Parathyroid adenoma (tissue), 2 donors: ENCODE measurements around the gene LRRC4C.

ENCODE experiments used
- H2AFZ ChIP-seq: fragments of 300-600 bp; sonication (generic); one replicate; pipeline ENCODE4 v1.7.0; 2017; ENCODE audit warnings: antibody characterized with exemption, mild to moderate bottlenecking
- H3K27ac ChIP-seq: fragments of 300-600 bp; sonication (generic); one replicate; pipeline ENCODE4 v1.7.0; 2017
- H3K27me3 ChIP-seq: fragments of 300-600 bp; sonication (generic); one replicate; pipeline ENCODE4 v1.7.0; 2017; ENCODE audit warnings: low read length; ENCODE audit not compliant: control insufficient read depth, insufficient read depth
- H3K36me3 ChIP-seq: fragments of 300-600 bp; sonication (generic); one replicate; pipeline ENCODE4 v1.7.0; 2017; ENCODE audit warnings: low read length; ENCODE audit not compliant: control insufficient read depth, insufficient read depth
- H3K4me1 ChIP-seq: fragments of 300-600 bp; sonication (generic); one replicate; pipeline ENCODE4 v1.7.0; 2017; ENCODE audit warnings: control low read depth
- H3K4me2 ChIP-seq: fragments of 300-600 bp; sonication (generic); one replicate; pipeline ENCODE4 v1.7.0; 2017; ENCODE audit warnings: low read length
- H3K4me3 ChIP-seq: fragments of 300-600 bp; sonication (generic); one replicate; pipeline ENCODE4 v1.7.0; 2017; ENCODE audit warnings: low read depth, low read length
- H3K79me2 ChIP-seq: fragments of 300-600 bp; sonication (generic); one replicate; pipeline ENCODE4 v1.7.0; 2017; ENCODE audit warnings: control low read depth
- H3K9ac ChIP-seq: fragments of 300-600 bp; sonication (generic); one replicate; pipeline ENCODE4 v1.7.0; 2017; ENCODE audit warnings: mild to moderate bottlenecking
- H3K9me3 ChIP-seq: fragments of 300-600 bp; sonication (generic); one replicate; pipeline ENCODE4 v1.7.0; 2017; ENCODE audit warnings: low read length; ENCODE audit not compliant: control insufficient read depth
- CTCF ChIP-seq: fragments of 300-600 bp; sonication (generic); IDR thresholded peaks from one replicate; pipeline ENCODE4 v1.7.0; 2017; ENCODE audit warnings: antibody characterized with exemption, mild to moderate bottlenecking
- donor health status: primary hyperparathyroidism.

The LRRC4C gene

DNA sequence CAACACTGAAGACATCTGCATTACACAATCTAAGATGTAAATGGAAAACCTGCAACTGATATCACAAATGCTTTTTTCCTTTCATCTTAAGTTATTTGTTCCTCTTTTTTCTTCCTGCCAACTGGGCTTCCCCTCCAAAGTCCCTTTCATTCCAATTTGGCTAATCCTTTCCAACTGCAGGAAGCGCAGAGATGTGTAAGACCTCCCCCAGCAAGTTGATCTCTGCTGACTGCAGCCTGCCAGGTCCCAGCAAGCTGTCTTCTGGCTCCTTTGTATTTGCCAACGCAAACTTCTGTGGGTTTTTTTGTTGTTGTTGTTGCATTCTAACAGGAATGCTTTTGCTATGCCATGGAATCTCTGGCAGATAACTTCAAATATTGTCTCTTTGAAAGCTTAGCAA lies 38.5 kb upstream of the LRRC4C start:
- TF ChIP-seq CTCF: no peak
- Histone ChIP-seq H2AFZ (no peak overlapping the region), H3K27me3 (no peaks in the 10 kb centered on the region), H3K4me3 (no peak overlapping the region), H3K4me1 (no peaks in the 10 kb centered on the region), H3K79me2 (no peaks in the 10 kb centered on the region), H3K9ac (no peak overlapping the region), H3K27ac (no peak overlapping the region), H3K36me3 (no peaks in the 10 kb centered on the region), H3K9me3 (no peaks in the 10 kb centered on the region), H3K4me2 (no peak overlapping the region)

DNA sequence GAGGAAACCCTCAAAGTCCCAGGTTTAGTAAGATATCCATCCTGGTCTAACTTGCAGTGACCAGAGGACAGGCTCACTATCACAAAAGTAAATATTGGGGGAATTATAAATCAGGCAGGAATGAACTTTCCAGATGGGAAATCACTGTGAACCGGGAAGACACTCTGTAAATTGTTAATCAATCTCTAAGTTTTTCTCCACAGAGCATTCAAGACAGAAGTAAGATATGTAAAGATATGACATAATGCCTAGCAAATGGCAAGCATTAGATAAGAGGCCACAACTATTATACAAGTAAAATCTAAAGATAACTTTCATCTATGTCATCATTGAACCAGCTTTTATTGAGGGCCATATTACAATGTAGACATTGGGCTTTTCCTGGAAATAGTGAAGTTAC lies 35.3 kb upstream of the LRRC4C start:
- Histone ChIP-seq H3K9me3 (no peaks in the 10 kb centered on the region), H3K27ac (no peak overlapping the region), H3K27me3 (no peaks in the 10 kb centered on the region), H3K9ac (no peak overlapping the region), H3K79me2 (no peaks in the 10 kb centered on the region), H2AFZ (no peak overlapping the region), H3K4me2 (no peak overlapping the region), H3K4me1 (no peaks in the 10 kb centered on the region), H3K36me3 (no peaks in the 10 kb centered on the region), H3K4me3 (no peak overlapping the region)
- TF ChIP-seq CTCF: no peak

DNA sequence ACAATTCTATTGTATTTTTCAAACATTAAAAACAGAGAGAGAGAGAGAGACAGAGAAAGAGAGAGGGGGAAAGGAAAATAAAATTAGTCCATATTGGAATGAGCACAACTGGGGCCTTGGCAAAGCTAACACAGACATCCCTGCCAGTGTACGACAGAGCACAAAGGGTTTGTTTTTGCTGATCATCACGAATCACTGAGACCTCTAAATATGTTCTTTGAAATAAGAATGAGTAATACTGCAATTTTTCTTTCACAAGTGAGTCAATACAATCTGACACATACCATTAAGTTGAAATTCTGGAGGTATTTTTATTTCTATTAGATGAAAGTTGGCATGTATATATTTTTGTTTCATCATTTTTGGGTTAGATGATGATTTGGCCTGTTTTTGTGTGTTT lies 27.0 kb upstream of the LRRC4C start:
- Histone ChIP-seq H3K4me3 (no peak overlapping the region), H3K79me2 (no peaks in the 10 kb centered on the region), H3K27me3 (no peaks in the 10 kb centered on the region), H3K4me1 (no peaks in the 10 kb centered on the region), H3K27ac (no peak overlapping the region), H3K36me3 (no peaks in the 10 kb centered on the region), H3K9me3 (no peaks in the 10 kb centered on the region), H3K4me2 (no peak overlapping the region), H2AFZ (no peak overlapping the region), H3K9ac (no peak overlapping the region)
- no peak for TF ChIP-seq CTCF

- no peak overlapping the region for H2AFZ ChIP-seq
- no peak for TF ChIP-seq CTCF
- H3K79me2 ChIP-seq: no peaks in the 10 kb centered on the region
- no peaks in the 10 kb centered on the region for H3K27me3 ChIP-seq
- no peak overlapping the region for H3K4me2 ChIP-seq
- H3K4me3 ChIP-seq: no peak overlapping the region
- H3K9ac ChIP-seq: no peak overlapping the region
- H3K27ac ChIP-seq: no peak overlapping the region
- H3K9me3 ChIP-seq: no peaks in the 10 kb centered on the region
- no peaks in the 10 kb centered on the region for H3K4me1 ChIP-seq
- no peaks in the 10 kb centered on the region for H3K36me3 ChIP-seq
Measured at GRCh38 chr11:41483956-41484355, 24.5 kb upstream of the LRRC4C start.

- H3K36me3 ChIP-seq: no peaks in the 10 kb centered on the region
- H3K9ac ChIP-seq: no peak overlapping the region
- no peak overlapping the region for H3K27ac ChIP-seq
- H3K79me2 ChIP-seq: no peaks in the 10 kb centered on the region
- TF ChIP-seq CTCF: no peak
- H3K9me3 ChIP-seq: no peaks in the 10 kb centered on the region
- no peak overlapping the region for H3K4me3 ChIP-seq
- no peak overlapping the region for H2AFZ ChIP-seq
- H3K4me2 ChIP-seq: no peak overlapping the region
- H3K4me1 ChIP-seq: no peaks in the 10 kb centered on the region
- no peaks in the 10 kb centered on the region for H3K27me3 ChIP-seq
Measured at GRCh38 chr11:41479179-41479578, 19.7 kb upstream of the LRRC4C start.
